K562 (cell line): ENCODE results near the gene NEK4. TPM values are rescaled to one million over a fixed set of nuclear protein-coding genes. Genes with fewer than 3 reads are reported as not detected.
A peak's percentile ranks its signal among the peaks of the same experiment; 100 is the strongest.

Source experiments
- ATAC-seq: fragments of 200-7000 bp; cut with Tn5 transposase; 3 replicates; pipeline ENCODE4 v1.9.1; 2020; ENCODE audit warnings: moderate library complexity
- BruUV-seq: library from RNA; stranded (reverse); fragments of 400-500 nt; replicated peaks from 2 replicates; lab custom pipeline; 2021; lab: Mats Ljungman, UMichigan
- CTCF ChIA-PET: fragments of 300-600 bp; formaldehyde crosslinking; extraction: SDS; loops from one replicate; lab custom pipeline; 2021; ENCODE audit warnings: low intra/inter-chr PET ratio; lab: Yijun Ruan, JAX
- POLR2A ChIA-PET: fragments of 300-600, 350-650 bp; sonication (Branson Sonifier 250); formaldehyde crosslinking; extraction: SDS; loops from one replicate; lab custom pipeline; 2021; ENCODE audit warnings: antibody characterized with exemption, inconsistent platforms; lab: Yijun Ruan, JAX
- DNase-seq, 4 experiments: peaks; one replicate each; pipeline versions ENCODE4 v3.0.0 to v3.0.0-alpha.2; 2011 to 2018; ENCODE audit warnings: low spot score in 3 of 4, mixed read lengths in 3 of 4; ENCODE audit errors: extremely low read depth in 1 of 4
- FAIRE-seq: peaks from 2 replicates; lab custom pipeline; 2011; peaks lifted over from hg19 to GRCh38; lab: Jason Lieb, UNC
- H2AFZ ChIP-seq: 2 replicates; pipeline ENCODE4 v1.6.0; 2011; ENCODE audit warnings: low read depth, low read length, control low read depth, inconsistent platforms
- H3K27ac ChIP-seq: fragments of 200-600 bp; 3 replicates; pipeline ENCODE4 v1.8.0; 2011; ENCODE audit warnings: low read depth, mild to moderate bottlenecking, control low read depth, inconsistent platforms, low read length, moderate library complexity, mixed read lengths; ENCODE audit errors: extremely low read depth
- H3K27me3 ChIP-seq, 2 experiments: fragments of 300-600 bp in 1 of 2; 2 replicates in 1 of 2; 3 replicates in 1 of 2; pipeline versions ENCODE4 v1.6.0 to v1.8.0; 2011; ENCODE audit warnings: inconsistent platforms in 2 of 2, low read length in 2 of 2, mild to moderate bottlenecking in 1 of 2, mixed read lengths in 1 of 2, moderate library complexity in 1 of 2; ENCODE audit not compliant: control insufficient read depth in 2 of 2, insufficient read depth in 2 of 2
- H3K36me3 ChIP-seq: fragments of 300-600 bp; 3 replicates; pipeline ENCODE4 v1.8.0; 2011; ENCODE audit warnings: mild to moderate bottlenecking, low read length, inconsistent platforms; ENCODE audit not compliant: control insufficient read depth, insufficient read depth
- H3K4me1 ChIP-seq, 2 experiments: fragments of 200-600 bp in 1 of 2; replicated peaks in 1 of 2; 2 replicates in 1 of 2; 3 replicates in 1 of 2; pipeline versions ENCODE4 v1.5.1 to v1.8.0; 2011; ENCODE audit warnings: inconsistent platforms in 2 of 2, low read length in 2 of 2, mild to moderate bottlenecking in 1 of 2, mixed read lengths in 1 of 2, moderate library complexity in 1 of 2; ENCODE audit not compliant: control insufficient read depth in 2 of 2, insufficient read depth in 2 of 2
- H3K4me2 ChIP-seq: 2 replicates; pipeline ENCODE4 v1.6.1; 2011; ENCODE audit warnings: low read length, control low read depth, inconsistent platforms, mixed read lengths; ENCODE audit not compliant: insufficient read depth
- H3K4me3 ChIP-seq: fragments of 200-600 bp; sonication (generic), shearing (Covaris generic); 2 replicates; pipeline ENCODE4 v1.5.1; 2016; ENCODE audit warnings: control low read depth, inconsistent platforms
- H3K79me2 ChIP-seq: fragments of 200-600 bp; 3 replicates; pipeline ENCODE4 v1.8.0; 2011; ENCODE audit warnings: low read length, inconsistent platforms; ENCODE audit not compliant: control insufficient read depth, insufficient read depth
- H3K9ac ChIP-seq, 2 experiments: 2 replicates each; pipeline versions ENCODE4 v1.6.0 to v1.6.1; 2011; ENCODE audit warnings: low read depth in 2 of 2, low read length in 2 of 2, control low read depth in 1 of 2, inconsistent platforms in 1 of 2, mild to moderate bottlenecking in 1 of 2, mixed read lengths in 1 of 2; ENCODE audit not compliant: insufficient read depth in 1 of 2
- H3K9me1 ChIP-seq: one replicate; pipeline ENCODE4 v1.6.0; 2011; ENCODE audit warnings: inconsistent platforms, mild to moderate bottlenecking, low read length, moderate library complexity; ENCODE audit not compliant: control insufficient read depth, insufficient read depth
- H3K9me3 ChIP-seq: replicated peaks from 2 replicates; pipeline ENCODE4 v1.5.1; 2011; ENCODE audit warnings: low read depth, low read length, inconsistent platforms; ENCODE audit not compliant: control insufficient read depth, insufficient read depth
- H4K20me1 ChIP-seq: replicated peaks from 2 replicates; pipeline ENCODE4 v1.6.1; 2011; ENCODE audit warnings: low read length, inconsistent platforms, mixed read lengths; ENCODE audit not compliant: control insufficient read depth, insufficient read depth
- CBX2 ChIP-seq: fragments of 200-600 bp; sonication (generic); IDR thresholded peaks from one replicate; pipeline ENCODE4 v1.6.1; 2012; ENCODE audit warnings: mild to moderate bottlenecking, low read length, inconsistent platforms; ENCODE audit not compliant: insufficient read depth, poor library complexity, severe bottlenecking
- CREB1 ChIP-seq, 2 experiments: sonication (generic) in 1 of 2; formaldehyde crosslinking in 1 of 2; IDR thresholded peaks; 2 replicates each; pipeline versions ENCODE4 v1.6.1 to v1.8.0; 2012 to 2022; ENCODE audit warnings: inconsistent platforms in 1 of 2, mild to moderate bottlenecking in 1 of 2, missing genetic modification reagents in 1 of 2, moderate library complexity in 1 of 2
- JUND ChIP-seq, 2 experiments: IDR thresholded peaks; 2 replicates in 1 of 2; 3 replicates in 1 of 2; pipeline ENCODE4 v1.6.1; 2011; ENCODE audit warnings: borderline replicate concordance in 2 of 2, low read depth in 2 of 2, low read length in 2 of 2, improper control_type of control experiment in 1 of 2, missing biosample characterization in 1 of 2, missing genetic modification characterization in 1 of 2, missing genetic modification reagents in 1 of 2
- L3MBTL2 ChIP-seq: fragments of 450-650 bp; IDR thresholded peaks from 2 replicates; pipeline ENCODE4 v1.6.1; 2016; ENCODE audit warnings: mild to moderate bottlenecking, moderate library complexity
- POLR3G ChIP-seq: IDR thresholded peaks from 2 replicates; pipeline ENCODE4 v1.6.1; 2011; ENCODE audit not compliant: insufficient read length, insufficient replicate concordance; ENCODE audit errors: extremely low read depth
- SIX5 ChIP-seq, 2 experiments: IDR thresholded peaks; 2 replicates each; pipeline ENCODE4 v1.6.1; 2011; ENCODE audit warnings: low read length in 2 of 2, borderline replicate concordance in 1 of 2, low read depth in 1 of 2, mild to moderate bottlenecking in 1 of 2, moderate library complexity in 1 of 2; ENCODE audit not compliant: insufficient read depth in 1 of 2
- SREBF1 ChIP-seq: fragments of 150-350 bp; IDR thresholded peaks from 2 replicates; pipeline ENCODE4 v1.6.1; 2014; ENCODE audit warnings: antibody characterized with exemption, low read depth, low read length, borderline replicate concordance
- ZNF24 ChIP-seq: fragments of 450-650 bp; IDR thresholded peaks from 2 replicates; pipeline ENCODE4 v1.6.1; 2016
- ZNF589 ChIP-seq: fragments of 200-800 bp; sonication (Bioruptor generic); IDR thresholded peaks from 2 replicates; pipeline ENCODE4 v1.6.1; 2016; ENCODE audit warnings: low read depth, missing genetic modification characterization, missing compliant biosample characterization
- WGBS: fragments of 100-300 bp; shearing (Covaris generic); methylation state at CpG from one replicate; pipeline ENCODE4 v1.1.6; 2016; ENCODE audit warnings: low coverage, mixed read lengths; ENCODE audit not compliant: insufficient coverage; ENCODE audit errors: missing lambda C conversion rate; 5-methylcytosine and 5-hydroxymethylcytosine counted together
- in situ Hi-C: fragments of 300-500 bp; cut with MboI; formaldehyde crosslinking; loops from 4 replicates; pipeline ENCODE4 v1.15.0; 2018; ENCODE audit warnings: inconsistent platforms, mixed read lengths
- intact Hi-C: fragments of 100-400 bp; cut with micrococcal nuclease; formaldehyde crosslinking; loops from 2 replicates; pipeline ENCODE4 v1.14.2; 2022
- polyA plus RNA-seq, 8 experiments: library from polyadenylated mRNA; depleted of rRNA in 4 of 8; stranded (reverse) in 5 of 8; unstranded in 3 of 8; fragments of >200 nt; fragmentation: Nextera tagmentation in 2 of 8; fragmentation: Illumina TruSeq in 1 of 8; extraction: Ambion mirVana in 2 of 8; extraction: Trizol in 1 of 8; gene quantifications; 2 replicates each; pipeline versions ENCODE4 v1.2.1 to v1.2.3, GENCODE V29; 2011 to 2014; ENCODE audit warnings: inconsistent platforms in 1 of 8, missing spikeins in 1 of 8
- total RNA-seq, 7 experiments: library from RNA; depleted of rRNA in 6 of 7; stranded (reverse); fragments of >200 nt in 6 of 7; fragmentation: Illumina TruSeq in 2 of 7; extraction: Trizol in 2 of 7; gene quantifications; 2 replicates each; pipeline versions ENCODE4 v1.2.1 to v1.2.3, GENCODE V29; 2011 to 2021; ENCODE audit warnings: low replicate concordance in 1 of 7
- TF ChIP-seq, protein P1 (sequence below): sonication (generic); formaldehyde crosslinking; IDR thresholded peaks from 2 replicates; pipeline ENCODE4 v1.8.0; 2022; ENCODE audit warnings: missing genetic modification reagents, mild to moderate bottlenecking, moderate library complexity, borderline replicate concordance
- TF ChIP-seq, protein P2 (sequence below): sonication (generic); formaldehyde crosslinking; IDR thresholded peaks from 2 replicates; pipeline ENCODE4 v1.8.1; 2023; ENCODE audit warnings: mild to moderate bottlenecking, missing genetic modification reagents
- TF ChIP-seq, protein P3 (sequence below): fragments of 450-650 bp; formaldehyde crosslinking; IDR thresholded peaks from 2 replicates; pipeline ENCODE4 v1.4.0; 2020; ENCODE audit warnings: mild to moderate bottlenecking, moderate library complexity
- TF ChIP-seq, protein P4 (sequence below): fragments of 450-650 bp; IDR thresholded peaks from 2 replicates; pipeline ENCODE4 v1.6.1; 2016; ENCODE audit warnings: low read depth, mild to moderate bottlenecking, moderate library complexity

The NEK4 gene
- total and polyA plus RNA-seq, 9 of the 15 experiments (the other 6 are each of a cell fraction or from before 2014, with no cell fraction given) = 5.8 to 23.1 (median 16.6) TPM

DNA sequence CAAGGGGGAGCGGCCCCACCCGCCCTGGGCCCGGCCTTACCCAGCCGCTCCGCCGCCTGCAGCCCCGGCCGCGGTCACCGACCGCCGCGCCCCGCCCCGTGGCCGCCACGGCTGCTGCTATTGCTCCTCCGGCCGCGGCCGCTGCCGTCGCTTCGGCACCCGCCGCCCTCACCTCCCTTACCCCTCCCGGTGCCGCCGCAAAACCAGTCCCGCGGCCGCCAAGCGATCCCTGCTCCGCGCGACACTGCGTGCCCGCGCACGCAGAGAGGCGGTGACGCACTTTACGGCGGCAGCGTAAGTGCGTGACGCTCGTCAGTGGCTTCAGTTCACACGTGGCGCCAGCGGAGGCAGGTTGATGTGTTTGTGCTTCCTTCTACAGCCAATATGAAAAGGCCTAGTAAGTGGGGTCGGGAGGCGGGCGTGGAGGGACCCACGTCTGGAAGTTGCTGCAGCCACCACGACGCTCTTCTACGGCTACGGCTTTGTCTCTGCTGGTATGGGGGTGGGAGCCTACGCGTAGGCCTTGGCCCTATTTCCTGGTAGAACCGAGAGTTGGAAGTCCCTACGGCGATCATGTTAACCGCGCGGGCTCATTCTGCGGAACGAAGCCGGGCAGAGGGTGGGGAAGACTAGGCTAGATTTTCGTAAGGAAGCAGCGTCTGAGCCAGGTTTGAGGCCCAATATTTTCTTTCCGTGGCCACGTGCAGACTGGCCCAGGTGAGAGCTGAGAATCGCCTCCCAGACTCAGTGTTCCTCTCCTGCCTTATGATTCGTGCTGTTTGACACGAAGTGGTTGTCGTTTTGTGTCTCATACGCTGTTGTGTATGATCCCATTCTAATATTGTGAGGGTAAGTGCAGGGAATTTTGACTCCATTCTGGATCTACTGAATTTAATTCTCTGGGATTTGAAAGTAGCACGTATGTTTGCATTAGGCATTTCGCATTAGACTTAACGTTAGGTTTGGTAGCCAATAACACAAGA is 84.7 kb downstream of the NEK4 start, which contains the start of the genes GNL3 and PBRM1:
TSS of gene GNL3 (plus strand) at position 324 of the 983 bp plus-strand sequence. CDS start at position 385, 61 bp downstream.
TSS of gene PBRM1 (minus strand) at position 205 of the 983 bp plus-strand sequence.
- Histone ChIP-seq H3K9me3 (no peaks in the 10 kb centered on the region), H3K79me2 (peaks cover 82% of the 10 kb centered on the region), H3K9me1 (no peaks in the 10 kb centered on the region), H3K27me3 (no peaks in the 10 kb centered on the region), H3K4me2 (peak within 1 kb of the TSS; percentile 91), H2AFZ (peak within 1 kb of the TSS; percentile 72), H3K36me3 (peaks cover 46% of the 10 kb centered on the region), H4K20me1 (no peaks in the 10 kb centered on the region), H3K4me3 (peak within 1 kb of the TSS; percentile 52), H3K4me1 (peaks cover 3 to 22% of the 10 kb centered on the region in 2 experiments; a peak in 3 of 5 replicates), H3K27ac (peak within 1 kb of the TSS; percentile 75), H3K9ac (peak within 1 kb of the TSS; percentile 89 to 97)
- TSS peak; percentile 61 for BruUV-seq
- ChIA-PET POLR2A (interaction anchor here (0.5 to 2.5 kb wide), 6 partner anchors 9 to 690 kb away, joined by 3 to 6 read pairs (median 3); partner anchors contain the start of genes GLT8D1, RPL29, SPCS1 and UQCC5), CTCF (no interaction called here)
- DNase-seq = peak; percentile 85 to 95 (median 89)
- under 1% methylated on average over 52 of the region's 82 CpGs for whole genome bisulfite sequencing
- intact Hi-C loops = loop anchor here (10.0 kb wide), 1 partner anchor 231 kb away; the partner anchor contains the start of genes NISCH and TNNC1
- peak; percentile 71 for ATAC-seq
- in situ Hi-C loops = no loop called here
- peak; percentile 98 for FAIRE-seq
- TF ChIP-seq CBX2 = no peak
- peak; percentile 81 for TF ChIP-seq CREB1 (IDR thresholded peaks at IDR 0.05)
- peak; percentile 86 for TF ChIP-seq CREB1 (CRISPR knock-in tag; IDR thresholded peaks at IDR 0.05)
- TF ChIP-seq JUND (IDR thresholded peaks at IDR 0.05; ENCODE audit: borderline replicate concordance, low read depth, low read length) = peak; percentile 49
- no peak for TF ChIP-seq JUND (tag; IDR thresholded peaks at IDR 0.05; ENCODE audit: borderline replicate concordance, low read depth, low read length)
- no peak for TF ChIP-seq SREBF1
- TF ChIP-seq, protein P1, sequence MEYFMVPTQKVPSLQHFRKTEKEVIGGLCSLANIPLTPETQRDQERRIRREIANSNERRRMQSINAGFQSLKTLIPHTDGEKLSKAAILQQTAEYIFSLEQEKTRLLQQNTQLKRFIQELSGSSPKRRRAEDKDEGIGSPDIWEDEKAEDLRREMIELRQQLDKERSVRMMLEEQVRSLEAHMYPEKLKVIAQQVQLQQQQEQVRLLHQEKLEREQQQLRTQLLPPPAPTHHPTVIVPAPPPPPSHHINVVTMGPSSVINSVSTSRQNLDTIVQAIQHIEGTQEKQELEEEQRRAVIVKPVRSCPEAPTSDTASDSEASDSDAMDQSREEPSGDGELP (CRISPR knock-in tag) = peak; percentile 72
- TF ChIP-seq, protein P2, sequence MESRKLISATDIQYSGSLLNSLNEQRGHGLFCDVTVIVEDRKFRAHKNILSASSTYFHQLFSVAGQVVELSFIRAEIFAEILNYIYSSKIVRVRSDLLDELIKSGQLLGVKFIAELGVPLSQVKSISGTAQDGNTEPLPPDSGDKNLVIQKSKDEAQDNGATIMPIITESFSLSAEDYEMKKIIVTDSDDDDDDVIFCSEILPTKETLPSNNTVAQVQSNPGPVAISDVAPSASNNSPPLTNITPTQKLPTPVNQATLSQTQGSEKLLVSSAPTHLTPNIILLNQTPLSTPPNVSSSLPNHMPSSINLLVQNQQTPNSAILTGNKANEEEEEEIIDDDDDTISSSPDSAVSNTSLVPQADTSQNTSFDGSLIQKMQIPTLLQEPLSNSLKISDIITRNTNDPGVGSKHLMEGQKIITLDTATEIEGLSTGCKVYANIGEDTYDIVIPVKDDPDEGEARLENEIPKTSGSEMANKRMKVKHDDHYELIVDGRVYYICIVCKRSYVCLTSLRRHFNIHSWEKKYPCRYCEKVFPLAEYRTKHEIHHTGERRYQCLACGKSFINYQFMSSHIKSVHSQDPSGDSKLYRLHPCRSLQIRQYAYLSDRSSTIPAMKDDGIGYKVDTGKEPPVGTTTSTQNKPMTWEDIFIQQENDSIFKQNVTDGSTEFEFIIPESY (CRISPR knock-in tag) = no peak
- no peak for TF ChIP-seq ZNF589 (CRISPR knock-in tag)
- TF ChIP-seq, protein P3, sequence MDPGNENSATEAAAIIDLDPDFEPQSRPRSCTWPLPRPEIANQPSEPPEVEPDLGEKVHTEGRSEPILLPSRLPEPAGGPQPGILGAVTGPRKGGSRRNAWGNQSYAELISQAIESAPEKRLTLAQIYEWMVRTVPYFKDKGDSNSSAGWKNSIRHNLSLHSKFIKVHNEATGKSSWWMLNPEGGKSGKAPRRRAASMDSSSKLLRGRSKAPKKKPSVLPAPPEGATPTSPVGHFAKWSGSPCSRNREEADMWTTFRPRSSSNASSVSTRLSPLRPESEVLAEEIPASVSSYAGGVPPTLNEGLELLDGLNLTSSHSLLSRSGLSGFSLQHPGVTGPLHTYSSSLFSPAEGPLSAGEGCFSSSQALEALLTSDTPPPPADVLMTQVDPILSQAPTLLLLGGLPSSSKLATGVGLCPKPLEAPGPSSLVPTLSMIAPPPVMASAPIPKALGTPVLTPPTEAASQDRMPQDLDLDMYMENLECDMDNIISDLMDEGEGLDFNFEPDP = no peak
- TF ChIP-seq, protein P4, sequence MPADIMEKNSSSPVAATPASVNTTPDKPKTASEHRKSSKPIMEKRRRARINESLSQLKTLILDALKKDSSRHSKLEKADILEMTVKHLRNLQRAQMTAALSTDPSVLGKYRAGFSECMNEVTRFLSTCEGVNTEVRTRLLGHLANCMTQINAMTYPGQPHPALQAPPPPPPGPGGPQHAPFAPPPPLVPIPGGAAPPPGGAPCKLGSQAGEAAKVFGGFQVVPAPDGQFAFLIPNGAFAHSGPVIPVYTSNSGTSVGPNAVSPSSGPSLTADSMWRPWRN = no peak
- no peak for TF ChIP-seq POLR3G
- TF ChIP-seq SIX5 (IDR thresholded peaks at IDR 0.05; ENCODE audit: borderline replicate concordance in 1 of 2, insufficient read depth in 1 of 2, low read depth in 1 of 2, low read length in 2 of 2) = no peak
- TF ChIP-seq ZNF24 = no peak
- peak; percentile 73 for TF ChIP-seq L3MBTL2
